ENCODE measurements around the gene SLC39A3. TPM values are rescaled to one million over a fixed set of nuclear protein-coding genes. Genes with fewer than 3 reads are reported as not detected.
"Not testable (repeated sequence)": the region's sequence is repeated elsewhere in the genome, so short reads cannot be mapped to it uniquely, and the experiment has no call there.

Gene SLC39A3
- total RNA-seq, 1 experiment from 2014 or later, result 28.6 TPM

DNA sequence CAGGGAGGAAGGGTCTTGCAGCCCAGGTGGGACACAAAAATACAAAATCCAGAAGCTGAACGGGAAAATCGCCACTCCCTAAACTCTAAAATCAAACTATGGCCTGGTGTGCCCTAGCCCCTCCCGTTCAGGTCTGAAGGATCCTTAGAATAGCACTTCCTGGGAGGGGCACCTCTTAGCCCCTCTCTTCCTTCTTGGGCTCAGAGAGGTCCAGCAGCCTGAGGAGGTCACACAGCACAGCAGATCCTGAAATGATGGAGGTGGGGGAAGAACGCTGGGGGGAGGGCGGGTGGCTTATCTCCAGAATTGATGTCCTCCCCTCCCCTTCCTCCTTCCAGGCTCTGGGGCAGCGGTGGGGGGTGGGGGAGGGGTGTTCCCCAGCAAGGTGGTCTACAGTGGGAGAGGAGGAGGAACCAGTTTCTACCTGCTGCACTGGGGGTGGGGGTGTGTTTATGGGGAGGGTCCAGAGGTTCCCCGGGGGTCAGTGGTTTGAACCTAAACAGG is 20.5 kb downstream of the SLC39A3 start:
- Histone ChIP-seq H3K4me3 (ENCODE audit: low read length) (no peak overlapping the region), H4K20me1 (ENCODE audit: insufficient read depth, low read depth, low read length) (no peaks in the 10 kb centered on the region), H3K27ac (ENCODE audit: low read length) (no peak overlapping the region), H2AFZ (ENCODE audit: low read length) (no peak overlapping the region), H3K27me3 (ENCODE audit: low read length) (no peaks in the 10 kb centered on the region), H3K36me3 (ENCODE audit: insufficient read depth, low read length) (no peaks in the 10 kb centered on the region), H3K9me2 (replicated peaks; ENCODE audit: insufficient read depth, low read length) (no peaks in the 10 kb centered on the region), H3K4me1 (ENCODE audit: low read length) (no peaks in the 10 kb centered on the region), H3K79me2 (ENCODE audit: low read length) (no peaks in the 10 kb centered on the region), H3K9me3 (ENCODE audit: low read length) (peaks cover 10% of the 10 kb centered on the region), H3K9ac (ENCODE audit: low read length) (no peak overlapping the region), H3K4me2 (ENCODE audit: low read depth, low read length, poor library complexity, severe bottlenecking) (no peak overlapping the region)
- DNase-seq, result no peak

DNA sequence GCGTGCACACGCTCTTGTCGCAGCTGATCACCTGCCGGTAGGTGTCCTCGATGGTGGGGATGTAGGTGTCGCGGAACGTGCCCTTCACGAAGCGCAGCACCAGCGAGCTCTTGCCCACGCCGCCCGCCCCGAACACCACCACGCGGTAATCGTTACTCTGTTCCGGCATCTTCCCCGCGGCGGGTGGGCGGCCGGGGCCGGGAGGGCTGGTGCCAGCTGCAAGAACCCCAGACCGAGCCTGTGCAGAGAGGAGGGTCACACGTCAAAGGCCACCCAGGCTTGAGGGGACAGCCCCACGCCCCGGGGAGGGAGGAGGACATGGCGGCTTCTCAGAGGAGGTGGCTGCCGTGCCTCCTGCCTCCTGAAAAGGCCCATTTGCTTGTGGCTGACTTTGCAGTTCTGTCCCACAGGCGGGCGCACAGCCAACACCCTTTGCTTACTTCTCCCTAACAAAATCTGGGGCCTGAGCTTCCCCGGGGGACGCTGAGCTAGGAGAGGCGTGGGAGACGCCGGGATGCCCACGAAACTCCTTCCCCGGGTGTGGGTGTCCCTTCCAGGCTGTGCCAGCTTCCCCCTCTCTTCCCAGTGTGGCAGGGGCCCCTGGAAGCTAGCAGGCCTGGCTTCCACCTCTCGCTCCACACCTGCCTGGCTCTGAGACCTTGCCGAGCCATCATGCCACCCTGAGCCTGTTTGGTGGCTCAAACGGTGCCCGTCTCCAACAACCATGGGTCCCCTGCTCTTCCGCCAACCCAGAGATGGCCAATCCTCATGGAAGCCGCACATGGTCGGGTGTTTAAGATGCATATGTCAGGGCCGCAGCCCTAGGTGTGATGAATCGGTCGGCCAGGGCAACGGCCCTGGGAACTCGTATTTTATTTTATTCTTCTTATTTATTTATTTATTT is 21.9 kb downstream of the SLC39A3 start:
- Histone ChIP-seq H2AFZ (ENCODE audit: low read length) (no peak overlapping the region), H3K36me3 (ENCODE audit: insufficient read depth, low read length) (no peaks in the 10 kb centered on the region), H3K9ac (ENCODE audit: low read length) (no peak overlapping the region), H3K9me2 (replicated peaks; ENCODE audit: insufficient read depth, low read length) (no peaks in the 10 kb centered on the region), H3K27me3 (ENCODE audit: low read length) (no peaks in the 10 kb centered on the region), H3K79me2 (ENCODE audit: low read length) (no peaks in the 10 kb centered on the region), H3K27ac (ENCODE audit: low read length) (no peak overlapping the region), H3K4me1 (ENCODE audit: low read length) (no peaks in the 10 kb centered on the region), H4K20me1 (ENCODE audit: insufficient read depth, low read depth, low read length) (no peaks in the 10 kb centered on the region), H3K4me3 (ENCODE audit: low read length) (no peak overlapping the region), H3K9me3 (ENCODE audit: low read length) (peaks cover 10% of the 10 kb centered on the region), H3K4me2 (ENCODE audit: low read depth, low read length, poor library complexity, severe bottlenecking) (no peak overlapping the region)
- no peak for DNase-seq

DNA sequence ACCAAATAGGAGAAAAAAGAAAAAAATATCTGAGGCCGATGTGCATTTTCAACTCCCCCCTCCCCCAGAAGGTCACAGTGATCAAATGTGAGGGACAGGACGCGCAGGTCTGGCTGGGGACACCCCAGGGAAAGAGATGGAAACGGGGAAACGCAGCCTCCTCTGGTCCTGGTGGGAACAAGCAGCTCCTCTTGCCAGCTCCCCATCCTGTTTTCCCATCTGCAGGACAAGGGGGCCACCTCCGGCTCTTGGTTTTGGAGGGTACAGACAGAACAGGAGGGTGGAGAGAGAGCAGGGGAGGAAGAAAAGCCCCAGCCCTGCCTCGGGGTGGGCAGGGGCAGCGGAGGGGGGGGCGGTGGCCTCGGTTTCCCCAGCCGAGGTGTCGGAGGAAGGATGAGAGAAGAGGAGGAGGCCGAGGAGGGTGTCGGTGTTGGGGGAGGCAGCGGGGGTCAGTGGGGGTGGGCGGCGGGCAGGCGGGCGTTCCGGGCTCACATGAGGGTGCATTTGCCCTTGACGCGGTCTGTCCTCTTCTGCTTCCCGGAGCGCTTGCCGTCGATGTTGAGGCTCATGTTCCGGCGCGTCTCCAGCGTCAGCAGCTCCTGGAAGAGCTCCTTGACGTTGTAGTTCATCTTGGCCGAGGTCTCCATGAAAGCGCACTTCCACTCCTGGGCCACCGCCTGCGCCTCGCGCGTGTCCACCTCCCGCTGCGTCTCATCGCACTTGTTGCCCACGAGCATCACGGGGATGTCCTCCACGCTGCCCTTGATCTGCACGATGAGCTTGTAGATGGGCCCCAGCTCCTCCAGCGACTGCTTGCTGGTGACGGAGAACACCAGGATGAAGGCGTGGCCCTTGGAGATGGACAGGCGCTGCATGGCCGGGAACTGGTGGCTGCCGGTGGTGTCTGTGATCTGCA is 22.8 kb downstream of the SLC39A3 start:
- Histone ChIP-seq H3K27ac (ENCODE audit: low read length) (no peak overlapping the region), H3K9me2 (replicated peaks; ENCODE audit: insufficient read depth, low read length) (no peaks in the 10 kb centered on the region), H3K36me3 (ENCODE audit: insufficient read depth, low read length) (no peaks in the 10 kb centered on the region), H3K4me2 (ENCODE audit: low read depth, low read length, poor library complexity, severe bottlenecking) (no peak overlapping the region), H3K9ac (ENCODE audit: low read length) (no peak overlapping the region), H3K9me3 (ENCODE audit: low read length) (peaks cover 10% of the 10 kb centered on the region), H3K27me3 (ENCODE audit: low read length) (no peaks in the 10 kb centered on the region), H2AFZ (ENCODE audit: low read length) (no peak overlapping the region), H4K20me1 (ENCODE audit: insufficient read depth, low read depth, low read length) (no peaks in the 10 kb centered on the region), H3K79me2 (ENCODE audit: low read length) (no peaks in the 10 kb centered on the region), H3K4me1 (ENCODE audit: low read length) (no peaks in the 10 kb centered on the region), H3K4me3 (ENCODE audit: low read length) (no peak overlapping the region)
- no peak for DNase-seq

DNA sequence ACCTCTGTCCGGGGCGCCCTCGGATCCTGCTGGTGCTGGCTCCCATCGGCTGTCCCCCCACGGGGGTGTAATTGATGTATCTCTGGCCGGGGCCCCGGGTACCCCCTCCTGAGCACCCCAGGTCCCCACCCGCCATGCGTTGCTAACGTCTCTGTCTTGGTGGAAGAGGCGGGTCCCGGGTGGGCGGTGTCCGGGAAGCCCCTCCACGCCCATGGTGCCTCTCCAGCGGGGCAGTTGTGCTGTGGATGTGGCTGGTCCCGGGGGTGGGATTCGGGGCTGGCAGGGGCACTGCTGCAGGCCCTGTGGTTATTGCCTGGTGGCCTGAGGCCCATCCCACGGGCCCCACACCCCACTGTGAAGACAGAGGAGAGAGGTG is 23.6 kb downstream of the SLC39A3 start:
- H3K9me2 ChIP-seq (replicated peaks; ENCODE audit: insufficient read depth, low read length), result no peaks in the 10 kb centered on the region
- no peaks in the 10 kb centered on the region for H3K27me3 ChIP-seq (ENCODE audit: low read length)
- DNase-seq, result no peak
- no peaks in the 10 kb centered on the region for H3K79me2 ChIP-seq (ENCODE audit: low read length)
- no peak overlapping the region for H3K4me3 ChIP-seq (ENCODE audit: low read length)
- peaks cover 10% of the 10 kb centered on the region for H3K9me3 ChIP-seq (ENCODE audit: low read length)
- H3K9ac ChIP-seq (ENCODE audit: low read length), result no peak overlapping the region
- no peak overlapping the region for H3K4me2 ChIP-seq (ENCODE audit: low read depth, low read length, poor library complexity, severe bottlenecking)
- H4K20me1 ChIP-seq (ENCODE audit: insufficient read depth, low read depth, low read length), result no peaks in the 10 kb centered on the region
- peaks cover 1% of the 10 kb centered on the region; the same call in 1 of the 2 replicates for H3K4me1 ChIP-seq (ENCODE audit: low read length)
- H2AFZ ChIP-seq (ENCODE audit: low read length), result no peak overlapping the region
- H3K36me3 ChIP-seq (ENCODE audit: insufficient read depth, low read length), result no peaks in the 10 kb centered on the region
- H3K27ac ChIP-seq (ENCODE audit: low read length), result no peak overlapping the region

DNA sequence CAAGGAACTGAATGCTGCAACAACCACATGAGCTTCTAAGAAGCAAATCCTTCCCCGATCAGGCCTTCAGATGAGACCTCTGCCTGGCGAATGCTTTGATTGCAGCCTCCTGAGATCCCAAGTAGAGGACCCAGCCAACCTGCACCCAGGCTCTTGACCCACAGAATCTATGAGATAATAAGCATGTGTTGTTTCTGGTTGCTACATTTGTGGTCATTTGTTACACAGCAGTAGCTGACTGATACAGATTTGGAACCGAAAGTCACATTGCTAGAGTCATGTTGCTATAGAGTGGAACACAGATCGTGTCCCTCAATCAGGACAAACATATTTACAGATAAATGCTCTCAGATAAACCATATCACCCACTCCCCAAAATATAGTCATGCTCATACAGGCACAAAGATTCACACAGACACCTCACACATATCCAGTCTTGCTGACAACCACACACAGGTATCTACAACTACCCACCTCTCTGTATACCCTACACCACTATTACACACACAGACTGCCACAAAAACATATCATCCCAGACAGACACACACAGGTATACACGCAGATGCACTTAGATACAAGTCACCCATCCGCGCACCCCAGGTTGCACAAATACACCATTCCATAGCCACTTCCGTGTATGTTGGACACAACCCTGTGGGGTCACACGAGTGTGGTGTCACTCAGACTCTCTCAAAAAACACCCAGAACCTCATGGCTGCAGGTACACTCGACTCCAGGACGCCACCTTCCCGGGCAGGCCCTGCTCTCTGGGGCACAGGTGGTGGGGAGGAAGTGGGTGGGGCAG is 24.1 kb downstream of the SLC39A3 start:
- no peak overlapping the region for H3K27ac ChIP-seq (ENCODE audit: low read length)
- no peak overlapping the region for H3K4me3 ChIP-seq (ENCODE audit: low read length)
- H4K20me1 ChIP-seq (ENCODE audit: insufficient read depth, low read depth, low read length), result no peaks in the 10 kb centered on the region
- no peak overlapping the region for H2AFZ ChIP-seq (ENCODE audit: low read length)
- H3K9me2 ChIP-seq (replicated peaks; ENCODE audit: insufficient read depth, low read length), result no peaks in the 10 kb centered on the region
- H3K79me2 ChIP-seq (ENCODE audit: low read length), result no peaks in the 10 kb centered on the region
- H3K4me1 ChIP-seq (ENCODE audit: low read length), result peaks cover 7% of the 10 kb centered on the region
- DNase-seq, result no peak
- H3K9ac ChIP-seq (ENCODE audit: low read length), result no peak overlapping the region
- H3K36me3 ChIP-seq (ENCODE audit: insufficient read depth, low read length), result no peaks in the 10 kb centered on the region
- H3K27me3 ChIP-seq (ENCODE audit: low read length), result no peaks in the 10 kb centered on the region
- no peak overlapping the region for H3K4me2 ChIP-seq (ENCODE audit: low read depth, low read length, poor library complexity, severe bottlenecking)
- peaks cover 10% of the 10 kb centered on the region for H3K9me3 ChIP-seq (ENCODE audit: low read length)

DNA sequence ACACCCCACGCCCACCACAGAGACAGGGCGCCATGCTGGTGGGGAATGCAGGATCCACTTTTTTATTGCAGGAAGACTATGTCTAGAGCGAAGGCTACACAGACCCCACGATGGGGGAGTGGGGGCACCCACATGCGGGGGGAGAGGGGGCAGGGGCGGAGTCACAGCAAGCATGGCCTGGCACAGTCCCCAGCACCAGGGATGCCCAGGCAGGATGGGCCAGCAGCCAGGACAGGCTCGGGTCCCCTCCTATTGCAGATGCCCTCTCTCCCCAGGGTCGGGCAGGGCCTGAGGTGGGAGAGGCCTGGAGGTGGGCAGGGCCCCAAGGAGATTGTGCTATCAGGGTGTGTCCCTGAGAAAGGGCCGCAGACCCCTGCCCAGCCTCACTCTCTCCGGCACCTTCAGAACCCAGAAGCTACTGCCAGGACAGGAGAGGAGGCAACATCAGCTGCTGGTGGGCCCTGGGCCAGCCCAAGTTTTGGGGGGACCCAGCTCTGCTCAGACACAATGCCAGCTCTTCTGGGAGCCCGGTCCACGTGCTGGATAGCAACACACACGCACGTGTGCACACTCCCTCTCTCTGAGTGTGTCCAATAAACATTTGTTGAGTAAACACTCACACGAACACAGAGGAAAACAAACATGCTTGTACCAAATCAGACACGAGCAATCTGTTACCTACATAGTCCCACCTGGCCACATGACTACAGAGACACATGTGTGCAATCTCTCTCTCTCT is 25.1 kb downstream of the SLC39A3 start:
- Histone ChIP-seq H3K9me2 (replicated peaks; ENCODE audit: insufficient read depth, low read length) (no peaks in the 10 kb centered on the region), H3K9ac (ENCODE audit: low read length) (no peak overlapping the region), H3K9me3 (ENCODE audit: low read length) (peaks cover 10% of the 10 kb centered on the region), H2AFZ (ENCODE audit: low read length) (no peak overlapping the region), H3K4me3 (ENCODE audit: low read length) (no peak overlapping the region), H3K4me2 (ENCODE audit: low read depth, low read length, poor library complexity, severe bottlenecking) (no peak overlapping the region), H3K27ac (ENCODE audit: low read length) (no peak overlapping the region), H3K79me2 (ENCODE audit: low read length) (no peaks in the 10 kb centered on the region), H3K36me3 (ENCODE audit: insufficient read depth, low read length) (no peaks in the 10 kb centered on the region), H3K4me1 (ENCODE audit: low read length) (peaks cover 12% of the 10 kb centered on the region), H4K20me1 (ENCODE audit: insufficient read depth, low read depth, low read length) (no peaks in the 10 kb centered on the region), H3K27me3 (ENCODE audit: low read length) (no peaks in the 10 kb centered on the region)
- DNase-seq, result no peak

DNA sequence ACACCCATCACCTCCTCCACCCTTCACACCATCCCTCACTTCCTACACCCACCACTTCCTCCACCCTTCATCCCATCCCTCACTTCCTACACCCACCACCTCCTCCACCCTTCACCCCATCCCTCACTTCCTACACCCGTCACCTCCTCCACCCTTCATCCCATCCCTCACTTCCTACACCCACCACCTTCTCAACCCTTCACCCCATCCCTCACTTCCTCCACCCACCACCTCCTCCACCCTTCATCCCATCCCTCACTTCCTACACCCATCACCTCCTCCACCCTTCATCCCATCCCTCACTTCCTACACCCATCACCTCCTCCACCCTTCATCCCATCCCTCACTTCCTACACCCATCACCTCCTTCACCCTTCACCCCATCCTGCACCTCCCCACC is 25.7 kb downstream of the SLC39A3 start:
- peaks cover 12% of the 10 kb centered on the region for H3K4me1 ChIP-seq (ENCODE audit: low read length)
- H3K4me2 ChIP-seq (ENCODE audit: low read depth, low read length, poor library complexity, severe bottlenecking); H2AFZ ChIP-seq (ENCODE audit: low read length); H3K27me3 ChIP-seq (ENCODE audit: low read length); H3K9me2 ChIP-seq (replicated peaks; ENCODE audit: insufficient read depth, low read length); H3K79me2 ChIP-seq (ENCODE audit: low read length); H3K4me3 ChIP-seq (ENCODE audit: low read length); H4K20me1 ChIP-seq (ENCODE audit: insufficient read depth, low read depth, low read length); DNase-seq; H3K27ac ChIP-seq (ENCODE audit: low read length); H3K36me3 ChIP-seq (ENCODE audit: insufficient read depth, low read length); H3K9ac ChIP-seq (ENCODE audit: low read length): not testable (repeated sequence)
- H3K9me3 ChIP-seq (ENCODE audit: low read length), result peaks cover 10% of the 10 kb centered on the region

All from Karpas-422 (cell line).